HepG2 (cell line): Measurements from ENCODE around the gene POLR1C. TPM values are rescaled to one million over a fixed set of nuclear protein-coding genes. Genes with fewer than 3 reads are reported as not detected.
A peak's percentile ranks its signal among the peaks of the same experiment; 100 is the strongest.

ENCODE experiments used
- FOXA1 ChIP-seq, 2 experiments: fragments of 450-650 bp in 1 of 2; sonication (generic) in 1 of 2; formaldehyde crosslinking in 1 of 2; IDR thresholded peaks; 2 replicates each; pipeline versions ENCODE4 v1.4.0 to v1.6.1; 2016 to 2020; ENCODE audit warnings: missing genetic modification reagents in 1 of 2
- GABPB1 ChIP-seq: IDR thresholded peaks from 2 replicates; pipeline ENCODE4 v1.6.1; 2016; ENCODE audit warnings: mild to moderate bottlenecking, missing genetic modification reagents, moderate library complexity, missing compliant biosample characterization
- HNRNPL ChIP-seq: fragments of 200-400 bp; formaldehyde crosslinking; IDR thresholded peaks from 2 replicates; pipeline ENCODE4 v1.6.1; 2017; ENCODE audit warnings: mild to moderate bottlenecking, low read depth, low read length
- IRX3 ChIP-seq: sonication (generic); formaldehyde crosslinking; IDR thresholded peaks from 2 replicates; pipeline ENCODE4 v1.8.1; 2023; ENCODE audit warnings: mild to moderate bottlenecking, low read depth, missing genetic modification reagents, borderline replicate concordance
- KMT2A ChIP-seq: sonication (generic); formaldehyde crosslinking; IDR thresholded peaks from 2 replicates; pipeline ENCODE4 v1.4.0; 2020; ENCODE audit warnings: missing genetic modification reagents
- NCOA5 ChIP-seq: sonication (generic); formaldehyde crosslinking; IDR thresholded peaks from 2 replicates; pipeline ENCODE4 v1.4.0; 2020; ENCODE audit warnings: missing genetic modification reagents
- POLR2G ChIP-seq: fragments of 200-400 bp; formaldehyde crosslinking; IDR thresholded peaks from 2 replicates; pipeline ENCODE4 v1.6.1; 2018; ENCODE audit warnings: mild to moderate bottlenecking, low read depth, low read length, moderate library complexity
- RBFOX2 ChIP-seq: fragments of 200-400 bp; formaldehyde crosslinking; IDR thresholded peaks from 2 replicates; pipeline ENCODE4 v1.6.1; 2017; ENCODE audit warnings: low read depth, mild to moderate bottlenecking, low read length
- RELA ChIP-seq: sonication (generic); formaldehyde crosslinking; IDR thresholded peaks from 2 replicates; pipeline ENCODE4 v1.4.0; 2020; ENCODE audit warnings: missing genetic modification reagents
- SOX13 ChIP-seq, 3 experiments: fragments of 450-650 bp in 1 of 3; sonication (generic) in 1 of 3; formaldehyde crosslinking in 1 of 3; IDR thresholded peaks in 2 of 3; conservative IDR thresholded peaks in 1 of 3; 2 replicates each; pipeline versions ENCODE4 v1.5.0 to v1.6.1; 2016 to 2020; ENCODE audit warnings: antibody characterized with exemption in 1 of 3, mild to moderate bottlenecking in 1 of 3, missing compliant biosample characterization in 1 of 3, missing genetic modification reagents in 1 of 3, moderate library complexity in 1 of 3
- SP1 ChIP-seq, 2 experiments: fragments of 450-650 bp in 1 of 2; sonication (generic) in 1 of 2; formaldehyde crosslinking in 1 of 2; IDR thresholded peaks; 2 replicates each; pipeline versions ENCODE4 v1.4.0 to v1.6.1; 2016 to 2020; ENCODE audit warnings: missing genetic modification reagents in 1 of 2
- XRCC5 ChIP-seq: fragments of 200-400 bp; formaldehyde crosslinking; optimal IDR thresholded peaks from 2 replicates; pipeline ENCODE3; 2017; ENCODE audit warnings: mild to moderate bottlenecking, low read length
- ZNF12 ChIP-seq: sonication (generic); formaldehyde crosslinking; IDR thresholded peaks from 2 replicates; pipeline ENCODE4 v1.5.0; 2020; ENCODE audit warnings: missing genetic modification reagents
- ZNF296 ChIP-seq: sonication (generic); formaldehyde crosslinking; conservative IDR thresholded peaks from 2 replicates; pipeline ENCODE4 v1.5.0; 2020; ENCODE audit warnings: mild to moderate bottlenecking, missing genetic modification reagents
- ZNF747 ChIP-seq: sonication (generic); formaldehyde crosslinking; IDR thresholded peaks from 2 replicates; pipeline ENCODE4 v1.8.1; 2023; ENCODE audit warnings: missing genetic modification reagents, mild to moderate bottlenecking, borderline replicate concordance
- polyA plus RNA-seq, 8 experiments: library from polyadenylated mRNA; depleted of rRNA in 3 of 8; stranded (reverse) in 7 of 8; unstranded in 1 of 8; fragments of >200 nt; fragmentation: Illumina TruSeq in 4 of 8; extraction: Trizol in 4 of 8; gene quantifications; 2 replicates each; pipeline versions ENCODE4 v1.2.1 to v1.2.3, GENCODE V29; 2011 to 2016; ENCODE audit warnings: low read depth in 4 of 8, missing spikeins in 1 of 8, mixed read lengths in 1 of 8; ENCODE audit not compliant: insufficient read depth in 1 of 8
- total RNA-seq, 5 experiments: library from RNA; depleted of rRNA; stranded (reverse); fragments of >200 nt; fragmentation: Illumina TruSeq; extraction: Trizol; gene quantifications; 2 replicates each; pipeline ENCODE4 v1.2.3, GENCODE V29; 2016; ENCODE audit warnings: low read depth in 1 of 5
- TF ChIP-seq, protein P1 (sequence below), 2 experiments: sonication (generic) in 1 of 2; formaldehyde crosslinking in 1 of 2; IDR thresholded peaks; 2 replicates each; pipeline versions ENCODE4 v1.4.0 to v1.6.1; 2018 to 2020; ENCODE audit warnings: missing genetic modification reagents in 2 of 2, borderline replicate concordance in 1 of 2, low read depth in 1 of 2, mild to moderate bottlenecking in 1 of 2, missing biosample characterization in 1 of 2
- TF ChIP-seq, protein P2 (sequence below): sonication (generic); formaldehyde crosslinking; IDR thresholded peaks from 2 replicates; pipeline ENCODE4 v1.8.1; 2023; ENCODE audit warnings: mild to moderate bottlenecking, inconsistent platforms, moderate library complexity, missing genetic modification reagents, borderline replicate concordance
- TF ChIP-seq, protein P3 (sequence below): sonication (generic); formaldehyde crosslinking; IDR thresholded peaks from 2 replicates; pipeline ENCODE4 v1.9.0; 2022; ENCODE audit warnings: low read depth, missing genetic modification reagents
- TF ChIP-seq, protein P4 (sequence below): IDR thresholded peaks from 2 replicates; pipeline ENCODE4 v1.6.1; 2016; ENCODE audit warnings: mild to moderate bottlenecking, missing biosample characterization, missing genetic modification reagents

POLR1C gene
- total and polyA plus RNA-seq, 2 of the 13 experiments (the other 11 are each of a cell fraction or from before 2014, with no cell fraction given) = 62.6 to 72.2 TPM

DNA sequence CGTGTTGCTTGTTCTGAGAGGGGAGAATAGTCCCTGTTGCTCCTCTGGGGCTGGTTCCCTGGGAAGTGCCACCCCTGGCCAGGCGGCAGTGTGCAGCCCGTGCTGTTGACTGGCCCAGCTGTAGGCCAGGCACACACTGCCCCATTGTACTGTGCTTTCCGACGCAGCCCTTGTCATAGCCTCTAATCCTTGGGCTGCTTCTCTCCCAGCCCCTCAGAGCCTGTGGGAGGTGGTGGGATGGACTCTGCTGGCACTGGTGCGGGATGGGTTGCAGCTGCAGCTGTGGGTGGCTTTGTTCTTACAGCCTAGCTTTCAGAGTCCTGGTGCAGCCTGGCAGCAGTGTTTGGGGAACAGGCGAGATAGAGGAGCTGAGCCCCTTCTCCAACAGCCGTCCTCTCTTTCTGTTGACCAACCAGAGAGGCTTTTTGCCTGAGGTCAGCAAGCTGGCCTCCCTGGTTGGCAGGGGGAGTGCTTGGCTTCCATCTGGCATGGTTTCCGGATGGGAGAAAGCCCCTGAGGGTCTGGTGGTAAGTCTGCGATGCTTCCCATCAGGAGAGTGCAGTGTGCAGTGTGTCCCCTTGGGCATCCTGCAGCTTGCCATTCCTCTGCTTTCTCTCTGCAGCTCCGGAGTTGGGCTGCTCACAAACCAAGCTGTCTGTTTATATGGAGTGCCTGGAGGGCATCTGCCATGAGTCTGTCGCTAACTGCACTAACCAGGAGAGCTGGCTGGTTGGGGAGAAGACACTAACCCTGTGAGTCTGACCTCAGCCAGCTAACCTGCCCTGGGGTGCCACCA, 27.4 kb upstream of the POLR1C start (continued):
- TF ChIP-seq, protein P1, sequence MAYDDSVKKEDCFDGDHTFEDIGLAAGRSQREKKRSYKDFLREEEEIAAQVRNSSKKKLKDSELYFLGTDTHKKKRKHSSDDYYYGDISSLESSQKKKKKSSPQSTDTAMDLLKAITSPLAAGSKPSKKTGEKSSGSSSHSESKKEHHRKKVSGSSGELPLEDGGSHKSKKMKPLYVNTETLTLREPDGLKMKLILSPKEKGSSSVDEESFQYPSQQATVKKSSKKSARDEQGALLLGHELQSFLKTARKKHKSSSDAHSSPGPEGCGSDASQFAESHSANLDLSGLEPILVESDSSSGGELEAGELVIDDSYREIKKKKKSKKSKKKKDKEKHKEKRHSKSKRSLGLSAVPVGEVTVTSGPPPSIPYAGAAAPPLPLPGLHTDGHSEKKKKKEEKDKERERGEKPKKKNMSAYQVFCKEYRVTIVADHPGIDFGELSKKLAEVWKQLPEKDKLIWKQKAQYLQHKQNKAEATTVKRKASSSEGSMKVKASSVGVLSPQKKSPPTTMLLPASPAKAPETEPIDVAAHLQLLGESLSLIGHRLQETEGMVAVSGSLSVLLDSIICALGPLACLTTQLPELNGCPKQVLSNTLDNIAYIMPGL (CRISPR knock-in tag; IDR thresholded peaks at IDR 0.05; ENCODE audit: borderline replicate concordance in 1 of 2, low read depth in 1 of 2) = peak; percentile 1 to 34; a peak in 1 of 4 replicates
- TF ChIP-seq POLR2G (peak; percentile 46; the same call in 1 of the 2 replicates), RBFOX2 (peak; percentile 49; the same call in 1 of the 2 replicates), ZNF12 (CRISPR knock-in tag) (0 out of 2 replicates have a peak, but pooled peaks have one; percentile 24), SP1 (IDR thresholded peaks at IDR 0.05) (no peak), SP1 (CRISPR knock-in tag; IDR thresholded peaks at IDR 0.05) (0 out of 2 replicates have a peak, but pooled peaks have one; percentile 25), SOX13 (IDR thresholded peaks at IDR 0.05) (no peak), SOX13 (CRISPR knock-in tag; conservative IDR thresholded peaks at IDR 0.05 in 1 of 2, IDR thresholded peaks at IDR 0.05 in 1 of 2) (0 out of 4 replicates have a peak, but pooled peaks of 1 of the 2 experiments have one; percentile 10), IRX3 (CRISPR knock-in tag) (0 out of 2 replicates have a peak, but pooled peaks have one; percentile 10), NCOA5 (CRISPR knock-in tag) (no peak), RELA (CRISPR knock-in tag) (0 out of 2 replicates have a peak, but pooled peaks have one; percentile 66), FOXA1 (IDR thresholded peaks at IDR 0.05) (no peak), FOXA1 (CRISPR knock-in tag; IDR thresholded peaks at IDR 0.05) (peak; percentile 53; the same call in 1 of the 2 replicates), GABPB1 (CRISPR knock-in tag) (peak; percentile 17; the same call in 1 of the 2 replicates), ZNF296 (CRISPR knock-in tag) (0 out of 2 replicates have a peak, but pooled peaks have one; percentile 41), KMT2A (0 out of 2 replicates have a peak, but pooled peaks have one; percentile 2), ZNF747 (CRISPR knock-in tag) (0 out of 2 replicates have a peak, but pooled peaks have one; percentile 3), XRCC5 (peak; percentile 72), HNRNPL (peak; percentile 96)
- TF ChIP-seq, protein P2, sequence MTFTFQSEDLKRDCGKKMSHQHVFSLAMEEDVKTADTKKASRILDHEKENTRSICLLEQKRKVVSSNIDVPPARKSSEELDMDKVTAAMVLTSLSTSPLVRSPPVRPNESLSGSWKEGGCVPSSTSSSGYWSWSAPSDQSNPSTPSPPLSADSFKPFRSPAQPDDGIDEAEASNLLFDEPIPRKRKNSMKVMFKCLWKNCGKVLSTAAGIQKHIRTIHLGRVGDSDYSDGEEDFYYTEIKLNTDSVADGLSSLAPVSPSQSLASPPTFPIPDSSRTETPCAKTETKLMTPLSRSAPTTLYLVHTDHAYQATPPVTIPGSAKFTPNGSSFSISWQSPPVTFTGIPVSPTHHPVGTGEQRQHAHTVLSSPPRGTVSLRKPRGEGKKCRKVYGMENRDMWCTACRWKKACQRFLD (CRISPR knock-in tag) = no peak
- TF ChIP-seq, protein P3, sequence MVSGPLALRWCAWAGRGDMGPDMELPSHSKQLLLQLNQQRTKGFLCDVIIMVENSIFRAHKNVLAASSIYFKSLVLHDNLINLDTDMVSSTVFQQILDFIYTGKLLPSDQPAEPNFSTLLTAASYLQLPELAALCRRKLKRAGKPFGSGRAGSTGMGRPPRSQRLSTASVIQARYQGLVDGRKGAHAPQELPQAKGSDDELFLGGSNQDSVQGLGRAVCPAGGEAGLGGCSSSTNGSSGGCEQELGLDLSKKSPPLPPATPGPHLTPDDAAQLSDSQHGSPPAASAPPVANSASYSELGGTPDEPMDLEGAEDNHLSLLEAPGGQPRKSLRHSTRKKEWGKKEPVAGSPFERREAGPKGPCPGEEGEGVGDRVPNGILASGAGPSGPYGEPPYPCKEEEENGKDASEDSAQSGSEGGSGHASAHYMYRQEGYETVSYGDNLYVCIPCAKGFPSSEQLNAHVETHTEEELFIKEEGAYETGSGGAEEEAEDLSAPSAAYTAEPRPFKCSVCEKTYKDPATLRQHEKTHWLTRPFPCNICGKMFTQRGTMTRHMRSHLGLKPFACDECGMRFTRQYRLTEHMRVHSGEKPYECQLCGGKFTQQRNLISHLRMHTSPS (CRISPR knock-in tag) = peak; percentile 69; the same call in 1 of the 2 replicates
- TF ChIP-seq, protein P4, sequence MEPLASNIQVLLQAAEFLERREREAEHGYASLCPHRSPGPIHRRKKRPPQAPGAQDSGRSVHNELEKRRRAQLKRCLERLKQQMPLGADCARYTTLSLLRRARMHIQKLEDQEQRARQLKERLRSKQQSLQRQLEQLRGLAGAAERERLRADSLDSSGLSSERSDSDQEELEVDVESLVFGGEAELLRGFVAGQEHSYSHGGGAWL (CRISPR knock-in tag) = no peak
